Effector memory CD8-positive, alpha-beta T cell (primary cell): ENCODE data around the gene SLC4A1.

Experiments used
- ATAC-seq: fragments of 150-1000 bp; cut with Tn5 transposase; replicated peaks from 2 replicates; pipeline ENCODE4 v1.10.0; 2021; ENCODE audit warnings: mild to moderate bottlenecking, moderate library complexity
- DNase-seq, 3 experiments: peaks; one replicate each; pipeline ENCODE4 v3.0.0; 2021
- H3K27ac Mint-ChIP-seq, 2 donors: one replicate each; pipeline ENCODE4 v1.8.0; 2022; ENCODE audit warnings: mild to moderate bottlenecking in 2 of 2, mixed read lengths in 2 of 2, moderate library complexity in 2 of 2
- H3K27me3 Mint-ChIP-seq, 2 donors: one replicate each; pipeline ENCODE4 v1.8.0; 2022; ENCODE audit warnings: mixed read lengths in 2 of 2
- H3K36me3 Mint-ChIP-seq: one replicate; pipeline ENCODE4 v1.8.0; 2022; ENCODE audit warnings: mild to moderate bottlenecking, moderate library complexity, mixed read lengths; ENCODE audit not compliant: insufficient read depth
- H3K4me1 Mint-ChIP-seq, 2 donors: one replicate each; pipeline ENCODE4 v1.8.0; 2022; ENCODE audit warnings: low read depth in 2 of 2, mixed read lengths in 2 of 2
- H3K4me3 Mint-ChIP-seq, 2 donors: one replicate each; pipeline ENCODE4 v1.8.0; 2022; ENCODE audit warnings: mild to moderate bottlenecking in 2 of 2, mixed read lengths in 2 of 2, moderate library complexity in 2 of 2
- H3K9me3 Mint-ChIP-seq, 2 donors: one replicate each; pipeline ENCODE4 v1.8.0; 2022; ENCODE audit warnings: mixed read lengths in 2 of 2
- total RNA-seq, 9 experiments: gene quantifications; one replicate each; lab custom pipeline; 2026; lab: John Stamatoyannopoulos, UW

SLC4A1 gene
- 0 to 0.18 (median 0) reads per million in 9 experiments for total RNA-seq

GRCh38 chr17:44267818-44268490 lies at the start of gene SLC4A1:
TSS of gene SLC4A1 (minus strand) at chr17:44268135. CDS start at chr17:44262866, 5,269 bp downstream.
- no peaks in the 10 kb centered on the region for H3K9me3 Mint-ChIP-seq
- no peak within 1 kb of the TSS for H3K4me3 Mint-ChIP-seq
- no peak for ATAC-seq
- DNase-seq = no peak
- H3K4me1 Mint-ChIP-seq = no peaks in the 10 kb centered on the region
- peaks cover 6% of the 10 kb centered on the region for H3K36me3 Mint-ChIP-seq
- H3K27me3 Mint-ChIP-seq = peaks cover 10 to 15% of the 10 kb centered on the region in 2 donors
- peak within 1 kb of the TSS in 1 of 2 donors; percentile 10 for H3K27ac Mint-ChIP-seq

- Mint-ChIP-seq H3K27me3 (peaks cover 41 to 59% of the 10 kb centered on the region in 2 donors), H3K27ac (no peak overlapping the region), H3K9me3 (no peaks in the 10 kb centered on the region), H3K4me3 (peak overlapping the region; percentile 37 to 41), H3K4me1 (peaks cover 14 to 15% of the 10 kb centered on the region in 2 donors), H3K36me3 (peaks cover 22% of the 10 kb centered on the region)
- ATAC-seq (no peak), DNase-seq (no peak)
Observed at GRCh38 chr17:44317545-44317944, 49.6 kb upstream of the SLC4A1 start.

GRCh38 chr17:44315760-44316731 lies 48.1 kb upstream of the SLC4A1 start:
- ATAC-seq = peak; percentile 9
- Mint-ChIP-seq H3K36me3 (peaks cover 19% of the 10 kb centered on the region), H3K4me1 (peaks cover 10 to 15% of the 10 kb centered on the region in 2 donors), H3K27ac (no peak overlapping the region), H3K9me3 (no peaks in the 10 kb centered on the region), H3K4me3 (peak overlapping the region; percentile 69 to 76), H3K27me3 (peaks cover 41 to 68% of the 10 kb centered on the region in 2 donors)
- DNase-seq = no peak

GRCh38 chr17:44314869-44315661 lies 47.1 kb upstream of the SLC4A1 start:
- Mint-ChIP-seq H3K9me3 (no peaks in the 10 kb centered on the region), H3K27ac (no peak overlapping the region), H3K36me3 (peaks cover 19% of the 10 kb centered on the region), H3K27me3 (peaks cover 41 to 70% of the 10 kb centered on the region in 2 donors), H3K4me1 (peaks cover 10 to 17% of the 10 kb centered on the region in 2 donors), H3K4me3 (peak overlapping the region; percentile 69 to 76)
- ATAC-seq (peak; percentile 73), DNase-seq (no peak)

- Mint-ChIP-seq H3K4me1 (peaks cover 10 to 23% of the 10 kb centered on the region in 2 donors), H3K9me3 (no peaks in the 10 kb centered on the region), H3K36me3 (peaks cover 17% of the 10 kb centered on the region), H3K27ac (no peak overlapping the region), H3K4me3 (peak overlapping the region; percentile 54 to 76), H3K27me3 (peaks cover 41 to 76% of the 10 kb centered on the region in 2 donors)
- ATAC-seq = no peak
- no peak for DNase-seq
Observed at GRCh38 chr17:44314524-44314868, 46.6 kb upstream of the SLC4A1 start.

GRCh38 chr17:44314031-44314430 lies 46.1 kb upstream of the SLC4A1 start:
- H3K27ac Mint-ChIP-seq = no peak overlapping the region
- H3K36me3 Mint-ChIP-seq = peaks cover 13% of the 10 kb centered on the region
- H3K4me1 Mint-ChIP-seq = peaks cover 10 to 26% of the 10 kb centered on the region in 2 donors
- peaks cover 41 to 80% of the 10 kb centered on the region in 2 donors for H3K27me3 Mint-ChIP-seq
- H3K4me3 Mint-ChIP-seq = peak overlapping the region; percentile 54 to 76
- DNase-seq (no peak), ATAC-seq (no peak)
- no peaks in the 10 kb centered on the region for H3K9me3 Mint-ChIP-seq

GRCh38 chr17:44312396-44313104 lies 44.6 kb upstream of the SLC4A1 start:
- no peaks in the 10 kb centered on the region for H3K9me3 Mint-ChIP-seq
- no peak overlapping the region for H3K27ac Mint-ChIP-seq
- H3K4me3 Mint-ChIP-seq = no peak overlapping the region
- ATAC-seq (no peak), DNase-seq (no peak)
- H3K4me1 Mint-ChIP-seq = peaks cover 10 to 24% of the 10 kb centered on the region in 2 donors
- H3K36me3 Mint-ChIP-seq = peaks cover 3% of the 10 kb centered on the region
- peaks cover 31 to 73% of the 10 kb centered on the region in 2 donors for H3K27me3 Mint-ChIP-seq

GRCh38 chr17:44311562-44312181 lies 43.7 kb upstream of the SLC4A1 start:
- H3K4me3 Mint-ChIP-seq = no peak overlapping the region
- no peaks in the 10 kb centered on the region for H3K9me3 Mint-ChIP-seq
- peaks cover 14 to 26% of the 10 kb centered on the region in 2 donors for H3K4me1 Mint-ChIP-seq
- peaks cover 5% of the 10 kb centered on the region for H3K36me3 Mint-ChIP-seq
- DNase-seq (no peak), ATAC-seq (no peak)
- H3K27me3 Mint-ChIP-seq = peaks cover 31 to 73% of the 10 kb centered on the region in 2 donors
- H3K27ac Mint-ChIP-seq = no peak overlapping the region

- H3K27me3 Mint-ChIP-seq = peaks cover 29 to 73% of the 10 kb centered on the region in 2 donors
- no peaks in the 10 kb centered on the region for H3K9me3 Mint-ChIP-seq
- H3K27ac Mint-ChIP-seq = no peak overlapping the region
- ATAC-seq (no peak), DNase-seq (no peak)
- peaks cover 8 to 17% of the 10 kb centered on the region in 2 donors for H3K4me1 Mint-ChIP-seq
- H3K36me3 Mint-ChIP-seq = peaks cover 4% of the 10 kb centered on the region
- H3K4me3 Mint-ChIP-seq = no peak overlapping the region
Observed at GRCh38 chr17:44310609-44311376, 42.9 kb upstream of the SLC4A1 start.

- DNase-seq = no peak
- peaks cover 4 to 14% of the 10 kb centered on the region in 2 donors for H3K4me1 Mint-ChIP-seq
Observed at GRCh38 chr17:44310188-44310587, 42.3 kb upstream of the SLC4A1 start.

GRCh38 chr17:44309472-44309871 lies 41.5 kb upstream of the SLC4A1 start:
- DNase-seq (no peak), ATAC-seq (no peak)
- Mint-ChIP-seq H3K4me1 (peaks cover 4 to 14% of the 10 kb centered on the region in 2 donors), H3K27me3 (peaks cover 30 to 74% of the 10 kb centered on the region in 2 donors), H3K27ac (no peak overlapping the region), H3K36me3 (peaks cover 2% of the 10 kb centered on the region), H3K4me3 (peak overlapping the region; percentile 45 to 60), H3K9me3 (no peaks in the 10 kb centered on the region)

More at GRCh38 chr17:44310188-44310587, 42.3 kb upstream of the SLC4A1 start:
- H3K36me3 Mint-ChIP-seq = peaks cover 2% of the 10 kb centered on the region
- H3K27ac Mint-ChIP-seq = no peak overlapping the region
- H3K27me3 Mint-ChIP-seq = peaks cover 24 to 70% of the 10 kb centered on the region in 2 donors
- ATAC-seq = no peak
- H3K4me3 Mint-ChIP-seq = peak overlapping the region in 1 of 2 donors; percentile 45
- no peaks in the 10 kb centered on the region for H3K9me3 Mint-ChIP-seq
